Measurements from ENCODE around the gene LPP.

Gene LPP

DNA sequence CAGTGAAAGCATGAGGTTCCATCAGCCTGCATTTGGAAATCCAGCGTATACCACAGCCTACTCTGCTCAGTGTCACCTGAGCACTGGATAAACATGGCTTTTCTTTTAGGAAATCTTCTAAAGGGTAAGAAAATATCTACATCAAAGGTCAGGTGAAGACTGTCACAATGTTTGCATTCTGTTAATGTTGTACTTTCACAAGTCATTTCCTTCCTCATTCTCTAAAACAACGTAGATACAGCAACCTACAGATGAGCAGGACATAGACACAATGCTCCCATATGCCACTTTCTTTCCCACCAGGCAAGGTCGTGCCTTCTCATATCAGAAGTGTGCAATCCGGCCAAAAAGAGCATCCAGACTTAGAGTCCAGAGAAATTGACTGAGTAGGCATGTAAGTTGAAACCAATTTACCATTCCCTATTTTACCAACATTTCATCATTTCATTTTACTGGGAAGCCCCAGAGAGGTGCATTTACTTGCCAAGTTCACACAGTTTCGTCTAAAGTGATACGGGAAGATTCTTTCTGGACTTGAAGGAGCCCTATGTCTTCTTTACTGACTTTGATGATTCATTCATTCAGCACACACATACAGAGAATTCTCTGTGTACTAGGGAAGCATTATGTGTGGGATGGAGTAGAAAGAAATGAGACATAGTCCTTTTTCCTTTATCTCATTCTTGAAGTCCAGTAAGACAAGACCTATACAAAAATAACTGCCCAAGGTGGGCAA is 30.6 kb upstream of the LPP start:
- Histone ChIP-seq H3K9me3 (ENCODE audit: severe bottlenecking) (no peaks in the 10 kb centered on the region), H3K27ac (ENCODE audit: poor library complexity, severe bottlenecking) (no peak overlapping the region), H3K4me3 (ENCODE audit: severe bottlenecking) (no peak overlapping the region), H3K27me3 (ENCODE audit: insufficient read depth, poor library complexity, severe bottlenecking) (no peaks in the 10 kb centered on the region), H3K36me3 (ENCODE audit: low read depth) (no peaks in the 10 kb centered on the region), H3K4me1 (ENCODE audit: insufficient read depth, poor library complexity, severe bottlenecking) (no peaks in the 10 kb centered on the region)
- no peak for TF ChIP-seq CTCF (IDR thresholded peaks at IDR 0.05; ENCODE audit: poor library complexity, severe bottlenecking)
- no peak for ATAC-seq (ENCODE audit: low read depth)
- no peak for DNase-seq (ENCODE audit: low spot score)

DNA sequence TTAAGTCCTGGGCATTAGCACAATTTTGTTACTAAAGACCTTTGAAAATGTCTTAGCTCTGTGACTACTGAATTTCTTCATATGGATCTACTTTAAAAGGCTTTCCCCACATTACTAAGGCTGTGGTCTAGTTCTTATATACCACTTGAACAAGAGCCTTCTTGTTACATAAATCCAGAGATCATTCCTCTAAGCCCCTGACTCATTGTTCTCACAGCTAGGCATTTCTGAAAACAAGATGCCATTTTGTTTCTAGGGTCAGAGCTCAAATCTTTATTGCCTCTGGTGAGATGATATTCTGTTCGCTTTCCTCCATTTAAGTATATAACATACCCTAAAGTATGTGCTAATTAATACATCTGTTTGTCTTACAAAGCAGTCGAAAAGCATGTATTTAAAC is 29.8 kb upstream of the LPP start:
- Histone ChIP-seq H3K9me3 (ENCODE audit: severe bottlenecking) (no peaks in the 10 kb centered on the region), H3K27me3 (ENCODE audit: insufficient read depth, poor library complexity, severe bottlenecking) (no peaks in the 10 kb centered on the region), H3K4me3 (ENCODE audit: severe bottlenecking) (no peak overlapping the region), H3K27ac (ENCODE audit: poor library complexity, severe bottlenecking) (no peak overlapping the region), H3K36me3 (ENCODE audit: low read depth) (no peaks in the 10 kb centered on the region), H3K4me1 (ENCODE audit: insufficient read depth, poor library complexity, severe bottlenecking) (no peaks in the 10 kb centered on the region)
- ATAC-seq (ENCODE audit: low read depth) (no peak), DNase-seq (ENCODE audit: low spot score) (no peak)
- no peak for TF ChIP-seq CTCF (IDR thresholded peaks at IDR 0.05; ENCODE audit: poor library complexity, severe bottlenecking)

GRCh38 chr3:188125076-188125475 is 28.9 kb upstream of the LPP start:
- ATAC-seq (ENCODE audit: low read depth) (no peak), DNase-seq (ENCODE audit: low spot score) (no peak)
- Histone ChIP-seq H3K4me1 (ENCODE audit: insufficient read depth, poor library complexity, severe bottlenecking) (no peaks in the 10 kb centered on the region), H3K9me3 (ENCODE audit: severe bottlenecking) (no peaks in the 10 kb centered on the region), H3K36me3 (ENCODE audit: low read depth) (no peaks in the 10 kb centered on the region), H3K27me3 (ENCODE audit: insufficient read depth, poor library complexity, severe bottlenecking) (no peaks in the 10 kb centered on the region), H3K4me3 (ENCODE audit: severe bottlenecking) (no peak overlapping the region), H3K27ac (ENCODE audit: poor library complexity, severe bottlenecking) (no peak overlapping the region)
- TF ChIP-seq CTCF (IDR thresholded peaks at IDR 0.05; ENCODE audit: poor library complexity, severe bottlenecking), result no peak

DNA sequence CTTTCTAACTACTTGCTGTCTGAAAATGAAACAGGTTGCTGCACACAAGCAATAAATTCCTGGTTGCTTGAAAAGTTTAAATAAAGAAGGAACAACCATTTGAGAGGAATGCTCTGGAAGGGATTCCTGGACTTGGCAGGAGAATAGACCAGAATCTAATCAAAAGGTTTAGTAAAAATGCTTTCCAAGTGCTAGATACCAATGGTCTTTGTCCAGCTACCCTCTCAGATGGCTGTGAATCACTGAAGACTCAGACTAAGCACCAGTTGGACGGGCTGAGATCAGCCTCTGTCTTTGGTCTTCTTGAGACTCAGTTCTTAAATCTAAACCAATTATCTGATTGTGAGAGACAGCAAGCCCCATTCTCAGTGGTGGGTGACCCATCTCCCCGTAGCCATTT is 27.7 kb upstream of the LPP start:
- ATAC-seq (ENCODE audit: low read depth) (no peak), DNase-seq (ENCODE audit: low spot score) (no peak)
- Histone ChIP-seq H3K36me3 (ENCODE audit: low read depth) (no peaks in the 10 kb centered on the region), H3K27ac (ENCODE audit: poor library complexity, severe bottlenecking) (no peak overlapping the region), H3K4me1 (ENCODE audit: insufficient read depth, poor library complexity, severe bottlenecking) (no peaks in the 10 kb centered on the region), H3K27me3 (ENCODE audit: insufficient read depth, poor library complexity, severe bottlenecking) (no peaks in the 10 kb centered on the region), H3K4me3 (ENCODE audit: severe bottlenecking) (no peak overlapping the region), H3K9me3 (ENCODE audit: severe bottlenecking) (no peaks in the 10 kb centered on the region)
- TF ChIP-seq CTCF (IDR thresholded peaks at IDR 0.05; ENCODE audit: poor library complexity, severe bottlenecking), result no peak

DNA sequence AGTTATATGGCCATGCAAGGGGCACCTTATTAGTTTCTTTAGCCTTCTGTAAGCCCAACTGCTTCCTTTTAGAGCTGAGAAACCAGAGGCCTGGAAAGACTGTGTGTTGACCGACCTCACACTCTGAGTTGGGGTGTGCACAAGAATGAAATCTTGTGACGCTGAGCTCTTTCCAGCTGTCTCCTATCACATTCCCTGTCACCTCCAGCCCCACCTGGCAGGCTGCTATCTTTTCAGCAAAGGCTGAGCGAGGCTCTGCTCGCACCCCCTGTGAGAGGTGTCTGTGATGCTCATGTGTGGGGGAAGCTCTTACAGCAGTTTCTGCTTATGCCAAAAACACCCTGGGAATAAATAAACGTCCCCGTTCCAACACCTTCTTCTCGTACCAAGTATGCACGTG is 27.0 kb upstream of the LPP start:
- no peaks in the 10 kb centered on the region for H3K4me1 ChIP-seq (ENCODE audit: insufficient read depth, poor library complexity, severe bottlenecking)
- ATAC-seq (ENCODE audit: low read depth), result no peak

More for the DNA sequence above, 27.0 kb upstream of the LPP start:
- Histone ChIP-seq H3K36me3 (ENCODE audit: low read depth) (no peaks in the 10 kb centered on the region), H3K27me3 (ENCODE audit: insufficient read depth, poor library complexity, severe bottlenecking) (no peaks in the 10 kb centered on the region), H3K27ac (ENCODE audit: poor library complexity, severe bottlenecking) (no peak overlapping the region), H3K4me3 (ENCODE audit: severe bottlenecking) (no peak overlapping the region), H3K9me3 (ENCODE audit: severe bottlenecking) (no peaks in the 10 kb centered on the region)
- no peak for TF ChIP-seq CTCF (IDR thresholded peaks at IDR 0.05; ENCODE audit: poor library complexity, severe bottlenecking)
- no peak for DNase-seq (ENCODE audit: low spot score)
